ENCODE results near the gene RAB27A. TPM values are rescaled to one million over a fixed set of nuclear protein-coding genes. Genes with fewer than 3 reads are reported as not detected.

RAB27A gene
- total and polyA plus RNA-seq, 2 experiments from 2014 or later, result 3.2 to 5.8 TPM

- TF ChIP-seq JUNB (IDR thresholded peaks at IDR 0.05; ENCODE audit: unreplicated experiment) (no peak), REST (IDR thresholded peaks at IDR 0.05; ENCODE audit: unreplicated experiment) (no peak)
Measured at GRCh38 chr15:55231455-55231854, 58.2 kb downstream of the RAB27A start (continued).

- no peaks in the 10 kb centered on the region for H3K36me3 ChIP-seq (ENCODE audit: insufficient read depth)
- H3K27ac Mint-ChIP-seq, result no peak overlapping the region
- TF ChIP-seq NANOG (IDR thresholded peaks at IDR 0.05; ENCODE audit: borderline replicate concordance), result no peak
- TF ChIP-seq ZNF331 (CRISPR knock-in tag; IDR thresholded peaks at IDR 0.05; ENCODE audit: low read depth), result no peak
- no peak for TF ChIP-seq POLR2AphosphoS5 (IDR thresholded peaks at IDR 0.05; ENCODE audit: low read depth)
- TF ChIP-seq EZH2phosphoT487 (IDR thresholded peaks at IDR 0.05; ENCODE audit: unreplicated experiment), result no peak
- no peak for TF ChIP-seq ZNF114 (CRISPR knock-in tag; IDR thresholded peaks at IDR 0.05)
- TF ChIP-seq ETS1 (IDR thresholded peaks at IDR 0.05), result no peak
- no peak for TF ChIP-seq STAT1 (IDR thresholded peaks at IDR 0.05; ENCODE audit: unreplicated experiment)
- TF ChIP-seq, protein P1, sequence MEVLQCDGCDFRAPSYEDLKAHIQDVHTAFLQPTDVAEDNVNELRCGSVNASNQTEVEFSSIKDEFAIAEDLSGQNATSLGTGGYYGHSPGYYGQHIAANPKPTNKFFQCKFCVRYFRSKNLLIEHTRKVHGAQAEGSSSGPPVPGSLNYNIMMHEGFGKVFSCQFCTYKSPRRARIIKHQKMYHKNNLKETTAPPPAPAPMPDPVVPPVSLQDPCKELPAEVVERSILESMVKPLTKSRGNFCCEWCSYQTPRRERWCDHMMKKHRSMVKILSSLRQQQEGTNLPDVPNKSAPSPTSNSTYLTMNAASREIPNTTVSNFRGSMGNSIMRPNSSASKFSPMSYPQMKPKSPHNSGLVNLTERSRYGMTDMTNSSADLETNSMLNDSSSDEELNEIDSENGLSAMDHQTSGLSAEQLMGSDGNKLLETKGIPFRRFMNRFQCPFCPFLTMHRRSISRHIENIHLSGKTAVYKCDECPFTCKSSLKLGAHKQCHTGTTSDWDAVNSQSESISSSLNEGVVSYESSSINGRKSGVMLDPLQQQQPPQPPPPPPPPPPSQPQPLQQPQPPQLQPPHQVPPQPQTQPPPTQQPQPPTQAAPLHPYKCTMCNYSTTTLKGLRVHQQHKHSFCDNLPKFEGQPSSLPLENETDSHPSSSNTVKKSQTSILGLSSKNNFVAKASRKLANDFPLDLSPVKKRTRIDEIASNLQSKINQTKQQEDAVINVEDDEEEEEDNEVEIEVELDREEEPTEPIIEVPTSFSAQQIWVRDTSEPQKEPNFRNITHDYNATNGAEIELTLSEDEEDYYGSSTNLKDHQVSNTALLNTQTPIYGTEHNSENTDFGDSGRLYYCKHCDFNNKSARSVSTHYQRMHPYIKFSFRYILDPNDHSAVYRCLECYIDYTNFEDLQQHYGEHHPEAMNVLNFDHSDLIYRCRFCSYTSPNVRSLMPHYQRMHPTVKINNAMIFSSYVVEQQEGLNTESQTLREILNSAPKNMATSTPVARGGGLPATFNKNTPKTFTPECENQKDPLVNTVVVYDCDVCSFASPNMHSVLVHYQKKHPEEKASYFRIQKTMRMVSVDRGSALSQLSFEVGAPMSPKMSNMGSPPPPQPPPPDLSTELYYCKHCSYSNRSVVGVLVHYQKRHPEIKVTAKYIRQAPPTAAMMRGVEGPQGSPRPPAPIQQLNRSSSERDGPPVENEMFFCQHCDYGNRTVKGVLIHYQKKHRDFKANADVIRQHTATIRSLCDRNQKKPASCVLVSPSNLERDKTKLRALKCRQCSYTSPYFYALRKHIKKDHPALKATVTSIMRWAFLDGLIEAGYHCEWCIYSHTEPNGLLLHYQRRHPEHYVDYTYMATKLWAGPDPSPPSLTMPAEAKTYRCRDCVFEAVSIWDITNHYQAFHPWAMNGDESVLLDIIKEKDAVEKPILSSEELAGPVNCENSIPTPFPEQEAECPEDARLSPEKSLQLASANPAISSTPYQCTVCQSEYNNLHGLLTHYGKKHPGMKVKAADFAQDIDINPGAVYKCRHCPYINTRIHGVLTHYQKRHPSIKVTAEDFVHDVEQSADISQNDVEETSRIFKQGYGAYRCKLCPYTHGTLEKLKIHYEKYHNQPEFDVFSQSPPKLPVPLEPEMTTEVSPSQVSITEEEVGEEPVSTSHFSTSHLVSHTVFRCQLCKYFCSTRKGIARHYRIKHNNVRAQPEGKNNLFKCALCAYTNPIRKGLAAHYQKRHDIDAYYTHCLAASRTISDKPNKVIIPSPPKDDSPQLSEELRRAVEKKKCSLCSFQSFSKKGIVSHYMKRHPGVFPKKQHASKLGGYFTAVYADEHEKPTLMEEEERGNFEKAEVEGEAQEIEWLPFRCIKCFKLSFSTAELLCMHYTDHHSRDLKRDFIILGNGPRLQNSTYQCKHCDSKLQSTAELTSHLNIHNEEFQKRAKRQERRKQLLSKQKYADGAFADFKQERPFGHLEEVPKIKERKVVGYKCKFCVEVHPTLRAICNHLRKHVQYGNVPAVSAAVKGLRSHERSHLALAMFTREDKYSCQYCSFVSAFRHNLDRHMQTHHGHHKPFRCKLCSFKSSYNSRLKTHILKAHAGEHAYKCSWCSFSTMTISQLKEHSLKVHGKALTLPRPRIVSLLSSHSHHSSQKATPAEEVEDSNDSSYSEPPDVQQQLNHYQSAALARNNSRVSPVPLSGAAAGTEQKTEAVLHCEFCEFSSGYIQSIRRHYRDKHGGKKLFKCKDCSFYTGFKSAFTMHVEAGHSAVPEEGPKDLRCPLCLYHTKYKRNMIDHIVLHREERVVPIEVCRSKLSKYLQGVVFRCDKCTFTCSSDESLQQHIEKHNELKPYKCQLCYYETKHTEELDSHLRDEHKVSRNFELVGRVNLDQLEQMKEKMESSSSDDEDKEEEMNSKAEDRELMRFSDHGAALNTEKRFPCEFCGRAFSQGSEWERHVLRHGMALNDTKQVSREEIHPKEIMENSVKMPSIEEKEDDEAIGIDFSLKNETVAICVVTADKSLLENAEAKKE (CRISPR knock-in tag; IDR thresholded peaks at IDR 0.05), result no peak
- TF ChIP-seq EZH2 (IDR thresholded peaks at IDR 0.05; ENCODE audit: low read depth, unreplicated experiment), result no peak
- TF ChIP-seq REST (IDR thresholded peaks at IDR 0.05; ENCODE audit: unreplicated experiment), result no peak
- no peak for TF ChIP-seq CREB1 (CRISPR knock-in tag; IDR thresholded peaks at IDR 0.05; ENCODE audit: low read depth)
Measured at GRCh38 chr15:55230953-55231352, 58.7 kb downstream of the RAB27A start.

More at GRCh38 chr15:55230953-55231352, 58.7 kb downstream of the RAB27A start:
- H3K27ac ChIP-seq (ENCODE audit: low read depth), result no peak overlapping the region
- no peaks in the 10 kb centered on the region for H4K20me1 ChIP-seq (replicated peaks; ENCODE audit: insufficient read depth)
- no peaks in the 10 kb centered on the region for H3K36me3 Mint-ChIP-seq (ENCODE audit: low read depth)
- DNase-seq (ENCODE audit: low spot score) (no peak), ATAC-seq (no peak)
- H3K4me1 Mint-ChIP-seq, result peaks cover 3% of the 10 kb centered on the region; the same call in 2 of the 3 replicates
- no peaks in the 10 kb centered on the region for H3K27me3 ChIP-seq (ENCODE audit: insufficient read depth)
- no peak overlapping the region for H3K4me3 Mint-ChIP-seq
- no peaks in the 10 kb centered on the region for H3K27me3 Mint-ChIP-seq (ENCODE audit: insufficient read depth, low read depth, poor library complexity)
- H2AFZ ChIP-seq, result no peak overlapping the region
- no peaks in the 10 kb centered on the region for H3K9me3 Mint-ChIP-seq
- no peaks in the 10 kb centered on the region for H3K79me2 ChIP-seq (replicated peaks; ENCODE audit: insufficient read depth)
- H3K9me2 ChIP-seq (ENCODE audit: insufficient read depth), result no peaks in the 10 kb centered on the region
- H3K4me2 ChIP-seq, result no peak overlapping the region
- no peaks in the 10 kb centered on the region for H3K4me1 ChIP-seq (ENCODE audit: insufficient read depth)
- no peaks in the 10 kb centered on the region for H3F3A ChIP-seq (replicated peaks; ENCODE audit: low read depth)
- H3K4me3 ChIP-seq, result no peak overlapping the region
